ENCODE results near the gene STN1.

Gene STN1

DNA sequence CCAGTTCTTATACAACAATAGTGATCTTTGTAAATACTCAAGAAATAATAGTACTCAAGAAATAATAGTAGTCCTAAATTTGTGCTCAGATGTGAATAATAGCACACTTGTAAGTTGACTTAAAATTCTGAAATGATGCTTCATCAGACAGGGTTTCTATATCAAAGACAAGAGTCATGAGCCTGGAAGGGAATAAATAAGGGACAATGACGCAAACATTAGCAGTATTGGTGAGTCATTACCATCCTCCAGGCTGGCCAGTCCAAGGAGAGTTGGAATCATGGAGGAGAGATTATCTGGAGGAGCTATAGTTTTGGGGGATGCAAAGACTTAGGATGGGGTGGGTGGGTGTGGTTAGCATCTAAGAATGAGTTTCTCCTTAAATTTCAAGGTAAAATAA, 56.5 kb downstream of the STN1 start:
- H3K4me3 ChIP-seq (ENCODE audit: low read depth, low read length, poor library complexity, severe bottlenecking): no peak overlapping the region
- H3K27ac ChIP-seq (ENCODE audit: low read depth, low read length, poor library complexity, severe bottlenecking): no peak overlapping the region

DNA sequence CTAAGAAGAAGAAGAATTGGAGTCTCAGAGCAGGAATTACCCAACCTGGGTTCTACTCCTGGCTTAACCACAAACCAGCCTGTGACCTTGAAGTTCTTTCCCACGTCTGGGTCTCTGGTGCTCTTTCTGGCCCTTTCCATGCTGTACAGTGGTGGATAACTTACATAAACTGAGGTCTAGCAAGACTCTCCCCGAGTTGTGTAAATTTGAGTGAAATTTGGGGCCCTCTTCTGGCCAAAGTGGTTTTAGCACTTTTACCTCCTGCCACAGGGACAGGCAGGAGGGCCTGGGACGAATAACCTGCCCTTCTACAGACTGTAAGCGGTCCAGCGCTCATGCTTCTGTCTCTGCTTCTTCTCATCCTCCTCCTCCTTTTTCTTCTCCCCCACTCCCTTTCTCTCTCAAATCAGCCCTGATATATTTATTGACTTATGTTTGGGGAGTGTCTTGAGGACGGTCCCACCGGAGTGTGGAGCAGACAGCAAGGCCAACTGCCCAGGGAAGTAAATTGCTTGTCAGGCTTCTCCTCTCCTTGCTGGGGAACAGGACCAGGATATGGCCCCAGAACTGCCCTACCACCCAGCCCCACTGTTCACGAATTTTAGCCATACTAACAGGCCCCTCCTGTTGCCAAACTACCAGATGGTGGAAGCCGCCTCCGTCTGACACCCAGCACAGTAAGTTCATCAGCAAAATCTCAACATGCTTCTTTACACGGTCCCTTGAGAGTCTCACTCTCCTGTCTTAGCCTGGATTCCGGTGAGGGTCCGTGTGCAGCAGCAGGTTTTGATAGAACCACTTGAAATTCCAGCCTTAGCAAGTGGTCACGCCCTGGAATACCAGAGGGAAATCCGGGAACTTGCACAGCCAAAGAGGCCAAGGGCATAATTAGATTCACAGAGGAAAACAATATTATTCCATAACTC, 58.6 kb downstream of the STN1 start:
- no peak overlapping the region for H3K27ac ChIP-seq (ENCODE audit: low read depth, low read length, poor library complexity, severe bottlenecking)
- no peak for TF ChIP-seq EZH2 (IDR thresholded peaks at IDR 0.05; ENCODE audit: borderline replicate concordance, low read length)
- TF ChIP-seq, protein P1, sequence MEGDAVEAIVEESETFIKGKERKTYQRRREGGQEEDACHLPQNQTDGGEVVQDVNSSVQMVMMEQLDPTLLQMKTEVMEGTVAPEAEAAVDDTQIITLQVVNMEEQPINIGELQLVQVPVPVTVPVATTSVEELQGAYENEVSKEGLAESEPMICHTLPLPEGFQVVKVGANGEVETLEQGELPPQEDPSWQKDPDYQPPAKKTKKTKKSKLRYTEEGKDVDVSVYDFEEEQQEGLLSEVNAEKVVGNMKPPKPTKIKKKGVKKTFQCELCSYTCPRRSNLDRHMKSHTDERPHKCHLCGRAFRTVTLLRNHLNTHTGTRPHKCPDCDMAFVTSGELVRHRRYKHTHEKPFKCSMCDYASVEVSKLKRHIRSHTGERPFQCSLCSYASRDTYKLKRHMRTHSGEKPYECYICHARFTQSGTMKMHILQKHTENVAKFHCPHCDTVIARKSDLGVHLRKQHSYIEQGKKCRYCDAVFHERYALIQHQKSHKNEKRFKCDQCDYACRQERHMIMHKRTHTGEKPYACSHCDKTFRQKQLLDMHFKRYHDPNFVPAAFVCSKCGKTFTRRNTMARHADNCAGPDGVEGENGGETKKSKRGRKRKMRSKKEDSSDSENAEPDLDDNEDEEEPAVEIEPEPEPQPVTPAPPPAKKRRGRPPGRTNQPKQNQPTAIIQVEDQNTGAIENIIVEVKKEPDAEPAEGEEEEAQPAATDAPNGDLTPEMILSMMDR (IDR thresholded peaks at IDR 0.05; ENCODE audit: low read length): peak; percentile 84
- H3K36me3 ChIP-seq (ENCODE audit: insufficient read depth, low read length): no peaks in the 10 kb centered on the region
- no peaks in the 10 kb centered on the region for H3K79me2 ChIP-seq (ENCODE audit: insufficient read depth, low read length)
- peaks cover 1% of the 10 kb centered on the region for H3K4me1 ChIP-seq (ENCODE audit: insufficient read depth, low read length, severe bottlenecking)
- no peaks in the 10 kb centered on the region for H4K20me1 ChIP-seq (ENCODE audit: insufficient read depth, low read length)
- no peak overlapping the region for H3K4me2 ChIP-seq (ENCODE audit: low read length)
- peaks cover under 1% of the 10 kb centered on the region; the same call in 1 of the 2 replicates for H3K27me3 ChIP-seq (ENCODE audit: insufficient read depth, low read length)
- H3F3A ChIP-seq (ENCODE audit: insufficient read depth, low read length): no peaks in the 10 kb centered on the region
- no peak overlapping the region for H3K4me3 ChIP-seq (ENCODE audit: low read depth, low read length, poor library complexity, severe bottlenecking)
- no peaks in the 10 kb centered on the region for H3K9me2 ChIP-seq (ENCODE audit: low read depth, low read length)
- no peak overlapping the region for H2AFZ ChIP-seq (ENCODE audit: low read length)
- no peak overlapping the region for H3K9ac ChIP-seq (ENCODE audit: low read length)
- H3K9me3 ChIP-seq (ENCODE audit: low read length): no peaks in the 10 kb centered on the region

More for the DNA sequence above, 56.5 kb downstream of the STN1 start:
- Histone ChIP-seq H3K36me3 (ENCODE audit: insufficient read depth, low read length) (no peaks in the 10 kb centered on the region; the same call in 1 of the 2 replicates), H4K20me1 (ENCODE audit: insufficient read depth, low read length) (no peaks in the 10 kb centered on the region), H3K9me3 (ENCODE audit: low read length) (peaks cover 13% of the 10 kb centered on the region), H2AFZ (ENCODE audit: low read length) (no peak overlapping the region), H3K4me2 (ENCODE audit: low read length) (no peak overlapping the region), H3K4me1 (ENCODE audit: insufficient read depth, low read length, severe bottlenecking) (no peaks in the 10 kb centered on the region), H3F3A (ENCODE audit: insufficient read depth, low read length) (no peaks in the 10 kb centered on the region), H3K79me2 (ENCODE audit: insufficient read depth, low read length) (no peaks in the 10 kb centered on the region), H3K9ac (ENCODE audit: low read length) (no peak overlapping the region), H3K9me2 (ENCODE audit: low read depth, low read length) (no peaks in the 10 kb centered on the region), H3K27me3 (ENCODE audit: insufficient read depth, low read length) (peaks cover 11% of the 10 kb centered on the region; the same call in 1 of the 2 replicates)
- no peak for TF ChIP-seq EZH2 (IDR thresholded peaks at IDR 0.05; ENCODE audit: borderline replicate concordance, low read length)
- TF ChIP-seq, protein P1 (IDR thresholded peaks at IDR 0.05; ENCODE audit: low read length): no peak

DNA sequence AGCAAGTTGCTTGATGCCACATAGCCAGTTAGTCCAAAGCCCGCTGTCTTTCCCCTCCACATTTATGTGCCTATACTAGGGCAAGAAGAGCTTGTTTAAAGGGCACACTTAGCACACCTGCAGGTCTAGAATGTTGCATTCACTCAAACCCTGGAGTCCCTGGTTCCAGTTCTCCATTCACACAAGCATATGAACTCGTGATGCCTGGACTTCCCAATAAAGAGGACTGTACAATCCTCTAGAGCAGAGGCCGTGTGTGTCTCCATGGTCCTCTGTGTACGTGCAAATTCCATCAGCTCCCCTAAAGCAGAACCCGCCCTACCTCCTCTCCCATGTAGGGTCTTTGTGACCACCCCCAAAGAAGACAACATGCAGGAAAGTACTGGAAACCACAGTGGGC, 59.6 kb downstream of the STN1 start:
- no peaks in the 10 kb centered on the region for H3K9me2 ChIP-seq (ENCODE audit: low read depth, low read length)
- no peak overlapping the region for H3K9ac ChIP-seq (ENCODE audit: low read length)
- no peaks in the 10 kb centered on the region for H3F3A ChIP-seq (ENCODE audit: insufficient read depth, low read length)
- no peak overlapping the region for H2AFZ ChIP-seq (ENCODE audit: low read length)
- TF ChIP-seq EZH2 (IDR thresholded peaks at IDR 0.05; ENCODE audit: borderline replicate concordance, low read length): no peak
- TF ChIP-seq, protein P1 (IDR thresholded peaks at IDR 0.05; ENCODE audit: low read length): no peak
- peaks cover 6% of the 10 kb centered on the region for H3K4me1 ChIP-seq (ENCODE audit: insufficient read depth, low read length, severe bottlenecking)
- no peak overlapping the region for H3K4me2 ChIP-seq (ENCODE audit: low read length)
- no peaks in the 10 kb centered on the region for H3K27me3 ChIP-seq (ENCODE audit: insufficient read depth, low read length)
- H3K27ac ChIP-seq (ENCODE audit: low read depth, low read length, poor library complexity, severe bottlenecking): no peak overlapping the region
- no peaks in the 10 kb centered on the region for H3K36me3 ChIP-seq (ENCODE audit: insufficient read depth, low read length)
- no peaks in the 10 kb centered on the region for H3K79me2 ChIP-seq (ENCODE audit: insufficient read depth, low read length)
- H4K20me1 ChIP-seq (ENCODE audit: insufficient read depth, low read length): no peaks in the 10 kb centered on the region
- H3K9me3 ChIP-seq (ENCODE audit: low read length): no peaks in the 10 kb centered on the region
- no peak overlapping the region for H3K4me3 ChIP-seq (ENCODE audit: low read depth, low read length, poor library complexity, severe bottlenecking)

Data from OCI-LY1 (cell line).